Erythroblast (primary cell): ENCODE results near the gene MELK.
"Not testable (repeated sequence)": the region's sequence is repeated elsewhere in the genome, so short reads cannot be mapped to it uniquely, and the experiment has no call there.

Experiments used
- GATA1 ChIP-seq: IDR thresholded peaks from 2 replicates; pipeline ENCODE4 v1.6.1; 2011; ENCODE audit warnings: low read depth, mild to moderate bottlenecking, control low read depth, low read length, moderate library complexity
- POLR2A ChIP-seq: IDR thresholded peaks from 2 replicates; pipeline ENCODE4 v1.6.1; 2011; ENCODE audit warnings: mild to moderate bottlenecking, low read length

- not testable (repeated sequence) for TF ChIP-seq POLR2A, GATA1
Measured at GRCh38 chr9:36533726-36534125, 39.0 kb upstream of the MELK start.
